Measurements from ENCODE around the gene SLC6A18.

GRCh38 chr5:1246711-1247431 lies 21.7 kb downstream of the SLC6A18 start:
- TF ChIP-seq PBX3 (IDR thresholded peaks at IDR 0.05) (no peak), EZH2phosphoT487 (IDR thresholded peaks at IDR 0.05; ENCODE audit: borderline replicate concordance, low read depth) (no peak)

All from SK-N-SH (cell line).